Measurements from ENCODE around the gene MCTP1.

MCTP1 gene

DNA sequence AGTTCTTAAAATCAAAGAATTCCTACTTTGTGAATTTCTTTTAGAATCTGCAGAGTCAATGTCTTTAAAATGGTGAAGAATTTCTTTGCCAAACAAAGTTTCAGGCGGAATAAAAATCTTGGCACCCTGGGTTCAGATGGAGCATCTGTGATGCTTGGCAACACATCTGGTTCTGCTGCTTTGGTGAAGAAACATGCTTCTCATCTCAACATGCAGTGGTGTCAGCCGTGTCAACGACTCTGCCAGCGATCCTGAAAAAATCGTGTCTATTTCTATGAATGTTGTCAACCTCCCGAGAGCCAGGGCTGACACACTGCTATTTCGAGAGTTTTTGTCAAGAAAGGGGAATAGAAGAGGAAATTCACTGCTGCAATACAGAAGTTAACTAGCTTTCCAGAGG lies 514.9 kb downstream of the MCTP1 start:
- Histone ChIP-seq H3K9ac (ENCODE audit: low read length) (no peak overlapping the region), H3K4me1 (ENCODE audit: insufficient read depth, low read length) (no peaks in the 10 kb centered on the region), H3K27me3 (ENCODE audit: control insufficient read depth in 1 of 2, insufficient read depth in 2 of 2, low read length in 2 of 2) (no peaks in the 10 kb centered on the region), H3K27ac (ENCODE audit: low read depth, low read length) (no peak overlapping the region), H3K36me3 (ENCODE audit: insufficient read depth, low read length) (no peaks in the 10 kb centered on the region), H3K9me3 (ENCODE audit: low read length) (no peaks in the 10 kb centered on the region), H3K4me3 (ENCODE audit: low read depth in 1 of 2, low read length in 2 of 2) (no peak overlapping the region)

DNA sequence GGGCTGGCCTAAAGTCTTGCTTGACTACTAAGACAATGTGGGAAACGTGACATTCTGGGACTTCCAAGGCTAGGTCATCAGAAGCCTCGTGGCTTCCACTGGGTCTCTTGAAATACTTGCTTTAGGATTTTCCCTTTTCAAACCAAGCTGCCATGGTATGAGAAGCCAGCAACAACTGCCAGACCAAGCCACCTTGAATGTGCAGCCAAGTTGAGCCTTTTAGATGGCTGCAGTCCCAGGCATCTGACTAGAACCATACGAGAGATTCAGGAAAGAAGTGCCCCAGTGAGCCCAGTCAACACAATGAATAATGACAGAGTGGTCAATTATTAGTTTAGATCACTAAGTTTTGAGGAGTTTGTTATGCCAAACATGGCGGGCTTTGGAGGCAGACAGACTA lies 523.1 kb downstream of the MCTP1 start:
- H3K4me1 ChIP-seq (ENCODE audit: insufficient read depth, low read length), result no peaks in the 10 kb centered on the region
- no peak overlapping the region for H3K9ac ChIP-seq (ENCODE audit: low read length)
- H3K27me3 ChIP-seq (ENCODE audit: control insufficient read depth in 1 of 2, insufficient read depth in 2 of 2, low read length in 2 of 2), result no peaks in the 10 kb centered on the region
- no peak overlapping the region for H3K27ac ChIP-seq (ENCODE audit: low read depth, low read length)
- no peaks in the 10 kb centered on the region for H3K36me3 ChIP-seq (ENCODE audit: insufficient read depth, low read length)
- no peaks in the 10 kb centered on the region for H3K9me3 ChIP-seq (ENCODE audit: low read length)
- H3K4me3 ChIP-seq (ENCODE audit: low read depth in 1 of 2, low read length in 2 of 2), result no peak overlapping the region

DNA sequence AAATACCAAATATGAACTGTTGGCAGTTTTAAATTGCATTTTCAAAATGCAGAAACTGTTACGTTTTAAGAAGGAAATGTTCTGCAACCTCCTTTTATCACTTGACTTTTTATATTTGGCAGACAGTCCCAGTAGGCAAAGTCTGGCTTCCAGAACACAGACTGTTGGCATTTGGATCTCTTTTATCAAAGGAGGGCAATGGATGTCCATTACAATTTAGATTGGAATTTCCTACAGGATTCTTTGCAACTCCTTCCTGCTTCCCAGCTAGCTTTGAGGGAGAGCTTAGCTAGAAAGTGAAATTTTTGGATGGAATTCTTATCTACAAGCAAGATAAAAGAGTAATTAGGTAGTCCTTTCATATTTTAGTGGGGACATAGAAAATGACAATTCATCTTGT lies 523.8 kb downstream of the MCTP1 start:
- Histone ChIP-seq H3K27me3 (ENCODE audit: control insufficient read depth in 1 of 2, insufficient read depth in 2 of 2, low read length in 2 of 2) (no peaks in the 10 kb centered on the region), H3K9ac (ENCODE audit: low read length) (no peak overlapping the region), H3K9me3 (ENCODE audit: low read length) (no peaks in the 10 kb centered on the region), H3K36me3 (ENCODE audit: insufficient read depth, low read length) (no peaks in the 10 kb centered on the region), H3K27ac (ENCODE audit: low read depth, low read length) (no peak overlapping the region), H3K4me3 (ENCODE audit: low read depth in 1 of 2, low read length in 2 of 2) (no peak overlapping the region), H3K4me1 (ENCODE audit: insufficient read depth, low read length) (no peaks in the 10 kb centered on the region)

DNA sequence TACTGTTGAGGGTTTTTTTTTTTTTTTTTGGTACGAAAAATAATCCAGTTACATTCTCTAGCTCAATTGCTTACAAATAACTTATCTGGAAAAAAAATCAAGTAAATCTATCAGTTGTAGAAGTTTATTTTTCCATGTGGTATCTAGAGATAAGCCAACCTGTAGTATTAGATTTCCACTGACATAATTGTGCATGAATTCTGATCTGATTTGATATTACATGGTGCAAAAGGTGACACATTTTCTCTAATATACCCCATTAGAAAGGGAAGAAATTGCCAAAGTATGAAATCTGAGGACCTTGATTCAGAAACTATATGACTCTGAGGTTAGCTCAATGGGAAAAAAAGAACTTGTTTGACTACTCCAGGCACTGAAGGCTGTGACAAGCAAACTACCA lies 524.9 kb downstream of the MCTP1 start:
- H3K27me3 ChIP-seq (ENCODE audit: control insufficient read depth in 1 of 2, insufficient read depth in 2 of 2, low read length in 2 of 2), result no peaks in the 10 kb centered on the region
- no peak overlapping the region for H3K9ac ChIP-seq (ENCODE audit: low read length)
- H3K9me3 ChIP-seq (ENCODE audit: low read length), result no peaks in the 10 kb centered on the region
- no peak overlapping the region for H3K27ac ChIP-seq (ENCODE audit: low read depth, low read length)
- H3K4me3 ChIP-seq (ENCODE audit: low read depth in 1 of 2, low read length in 2 of 2), result no peak overlapping the region
- H3K36me3 ChIP-seq (ENCODE audit: insufficient read depth, low read length), result no peaks in the 10 kb centered on the region
- no peaks in the 10 kb centered on the region for H3K4me1 ChIP-seq (ENCODE audit: insufficient read depth, low read length)

DNA sequence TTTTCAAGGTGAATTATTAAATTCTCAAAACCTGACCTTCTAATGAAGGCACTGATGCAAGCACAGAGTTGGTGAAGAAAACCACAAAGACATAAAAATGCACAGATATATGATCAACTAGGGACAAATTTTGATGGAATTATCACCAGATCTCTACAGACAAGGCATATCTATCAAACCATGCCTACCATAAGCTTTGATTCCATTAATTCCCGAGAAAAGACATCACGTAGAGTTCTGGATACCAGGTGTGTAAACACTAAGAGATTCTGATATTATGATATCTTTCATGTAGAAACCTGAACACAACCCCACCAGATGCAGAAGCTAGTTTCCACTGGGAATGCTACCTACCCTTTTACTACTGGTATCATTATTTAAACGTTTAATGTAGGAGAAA lies 525.9 kb downstream of the MCTP1 start:
- Histone ChIP-seq H3K4me1 (ENCODE audit: insufficient read depth, low read length) (no peaks in the 10 kb centered on the region), H3K4me3 (ENCODE audit: low read depth in 1 of 2, low read length in 2 of 2) (no peak overlapping the region), H3K27ac (ENCODE audit: low read depth, low read length) (no peak overlapping the region), H3K9ac (ENCODE audit: low read length) (no peak overlapping the region), H3K9me3 (ENCODE audit: low read length) (no peaks in the 10 kb centered on the region), H3K36me3 (ENCODE audit: insufficient read depth, low read length) (no peaks in the 10 kb centered on the region), H3K27me3 (ENCODE audit: control insufficient read depth in 1 of 2, insufficient read depth in 2 of 2, low read length in 2 of 2) (no peaks in the 10 kb centered on the region)

DNA sequence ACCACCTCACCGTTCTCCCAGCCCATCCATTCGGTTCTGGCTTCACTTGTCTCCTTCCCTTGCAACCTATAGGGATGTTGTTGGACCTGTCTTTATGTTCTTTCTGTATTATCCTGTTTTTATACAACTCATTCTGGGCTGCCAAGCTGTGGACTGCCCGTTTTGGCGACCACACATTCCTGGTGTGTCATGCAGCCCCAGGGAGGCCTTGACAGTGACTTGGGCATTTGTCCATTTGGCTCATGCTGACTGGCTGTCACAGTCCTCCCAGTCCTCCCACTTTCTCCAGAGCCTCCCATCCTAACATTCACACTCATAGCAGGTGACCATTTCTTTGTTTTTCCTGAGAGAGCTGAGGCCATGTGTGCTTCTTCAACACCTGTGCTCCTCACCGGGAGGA lies 530.1 kb downstream of the MCTP1 start:
- no peaks in the 10 kb centered on the region for H3K27me3 ChIP-seq (ENCODE audit: control insufficient read depth in 1 of 2, insufficient read depth in 2 of 2, low read length in 2 of 2)
- H3K4me3 ChIP-seq (ENCODE audit: low read depth in 1 of 2, low read length in 2 of 2), result no peak overlapping the region

DNA sequence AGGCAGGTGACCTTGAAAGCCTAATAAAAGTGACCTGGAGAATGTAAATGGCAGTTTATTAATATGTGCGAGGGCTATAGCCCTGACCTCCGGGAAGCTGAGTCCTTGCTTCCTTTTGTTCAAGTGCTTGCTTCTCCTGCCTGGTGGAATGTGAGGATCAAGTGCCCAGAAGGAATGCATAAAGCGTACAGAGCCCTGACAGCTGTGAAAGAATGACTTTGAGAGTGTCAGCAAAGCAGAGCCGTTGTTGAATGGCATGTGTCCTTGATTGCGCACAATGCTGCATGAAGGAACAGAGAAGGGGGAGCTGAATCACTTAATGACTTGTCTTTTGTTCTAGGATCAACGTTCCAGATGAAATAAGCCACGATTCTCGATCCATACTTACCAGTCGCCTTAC lies 533.4 kb downstream of the MCTP1 start:
- Histone ChIP-seq H3K36me3 (ENCODE audit: insufficient read depth, low read length) (no peaks in the 10 kb centered on the region), H3K27ac (ENCODE audit: low read depth, low read length) (no peak overlapping the region), H3K9ac (ENCODE audit: low read length) (no peak overlapping the region), H3K27me3 (ENCODE audit: control insufficient read depth in 1 of 2, insufficient read depth in 2 of 2, low read length in 2 of 2) (no peaks in the 10 kb centered on the region), H3K4me1 (ENCODE audit: insufficient read depth, low read length) (no peaks in the 10 kb centered on the region), H3K9me3 (ENCODE audit: low read length) (no peaks in the 10 kb centered on the region), H3K4me3 (ENCODE audit: low read depth in 1 of 2, low read length in 2 of 2) (no peak overlapping the region)

More for the DNA sequence above, 530.1 kb downstream of the MCTP1 start:
- H3K9me3 ChIP-seq (ENCODE audit: low read length), result no peaks in the 10 kb centered on the region
- no peak overlapping the region for H3K9ac ChIP-seq (ENCODE audit: low read length)
- H3K27ac ChIP-seq (ENCODE audit: low read depth, low read length), result no peak overlapping the region
- H3K4me1 ChIP-seq (ENCODE audit: insufficient read depth, low read length), result no peaks in the 10 kb centered on the region
- H3K36me3 ChIP-seq (ENCODE audit: insufficient read depth, low read length), result no peaks in the 10 kb centered on the region

DNA sequence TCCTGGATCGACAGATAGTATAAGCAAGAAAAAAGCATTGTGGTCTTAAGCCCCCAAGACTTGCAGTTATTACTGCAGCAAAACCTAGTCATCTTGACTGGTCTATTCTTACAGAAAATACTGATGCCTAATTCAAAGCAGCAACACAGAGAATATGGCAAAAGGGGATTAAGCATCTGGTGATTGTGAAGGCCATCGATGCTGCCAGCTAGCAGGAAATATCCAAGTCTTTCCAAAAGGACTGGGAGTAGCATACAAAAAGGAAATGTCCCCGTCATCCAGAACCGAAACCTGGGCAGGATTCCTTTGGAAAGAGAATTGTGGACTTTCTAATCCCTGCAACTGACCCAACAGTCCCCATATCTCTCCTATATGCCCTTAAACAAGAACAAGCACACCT lies 534.2 kb downstream of the MCTP1 start:
- Histone ChIP-seq H3K9ac (ENCODE audit: low read length) (no peak overlapping the region), H3K27me3 (ENCODE audit: control insufficient read depth in 1 of 2, insufficient read depth in 2 of 2, low read length in 2 of 2) (no peaks in the 10 kb centered on the region), H3K27ac (ENCODE audit: low read depth, low read length) (no peak overlapping the region)

DNA sequence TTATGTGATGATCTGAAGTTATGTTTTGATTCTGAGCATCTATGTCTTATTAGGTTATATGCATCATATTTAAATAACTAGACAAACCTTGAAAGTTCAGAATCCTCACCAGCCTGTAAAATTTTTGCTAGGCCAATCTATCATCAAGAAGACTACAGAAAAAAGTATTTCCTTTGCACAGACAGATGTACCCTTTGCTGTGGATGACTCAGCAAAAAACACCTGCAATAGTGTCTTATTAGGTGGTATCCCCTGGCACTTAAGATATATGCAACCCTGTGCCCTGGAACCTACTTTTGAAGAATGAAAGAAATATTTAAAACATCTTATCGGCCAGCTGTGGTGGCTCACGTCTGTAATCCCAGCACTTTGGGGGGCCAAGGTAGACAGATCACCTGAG lies 535.9 kb downstream of the MCTP1 start:
- Histone ChIP-seq H3K4me1 (ENCODE audit: insufficient read depth, low read length) (no peaks in the 10 kb centered on the region), H3K9me3 (ENCODE audit: low read length) (no peaks in the 10 kb centered on the region), H3K36me3 (ENCODE audit: insufficient read depth, low read length) (no peaks in the 10 kb centered on the region), H3K27ac (ENCODE audit: low read depth, low read length) (no peak overlapping the region), H3K4me3 (ENCODE audit: low read depth in 1 of 2, low read length in 2 of 2) (no peak overlapping the region), H3K27me3 (ENCODE audit: control insufficient read depth in 1 of 2, insufficient read depth in 2 of 2, low read length in 2 of 2) (no peaks in the 10 kb centered on the region), H3K9ac (ENCODE audit: low read length) (no peak overlapping the region)

More for the DNA sequence above, 534.2 kb downstream of the MCTP1 start:
- Histone ChIP-seq H3K4me3 (ENCODE audit: low read depth in 1 of 2, low read length in 2 of 2) (no peak overlapping the region), H3K9me3 (ENCODE audit: low read length) (no peaks in the 10 kb centered on the region), H3K36me3 (ENCODE audit: insufficient read depth, low read length) (no peaks in the 10 kb centered on the region), H3K4me1 (ENCODE audit: insufficient read depth, low read length) (no peaks in the 10 kb centered on the region)

DNA sequence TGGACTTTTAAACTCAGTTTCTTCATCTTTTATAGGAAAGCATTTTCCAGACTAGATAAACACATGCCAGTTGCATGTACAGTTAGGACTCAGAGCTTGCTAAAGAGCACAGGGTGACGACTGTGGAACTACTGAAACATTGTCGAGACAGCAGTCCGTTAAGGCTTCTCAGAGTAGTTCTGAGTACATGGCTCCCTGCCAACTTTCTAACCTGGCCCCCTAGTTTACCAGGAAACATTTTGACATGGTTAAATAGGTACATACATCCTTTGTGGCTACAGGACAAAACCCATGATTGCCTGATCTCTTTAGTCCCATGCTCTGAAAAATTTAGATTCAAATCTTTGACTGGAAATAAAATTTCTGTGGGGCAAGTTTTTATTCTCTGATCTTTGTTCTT lies 536.7 kb downstream of the MCTP1 start:
- Histone ChIP-seq H3K4me3 (ENCODE audit: low read depth in 1 of 2, low read length in 2 of 2) (no peak overlapping the region), H3K9ac (ENCODE audit: low read length) (no peak overlapping the region), H3K9me3 (ENCODE audit: low read length) (no peaks in the 10 kb centered on the region), H3K36me3 (ENCODE audit: insufficient read depth, low read length) (no peaks in the 10 kb centered on the region), H3K27ac (ENCODE audit: low read depth, low read length) (no peak overlapping the region), H3K27me3 (ENCODE audit: control insufficient read depth in 1 of 2, insufficient read depth in 2 of 2, low read length in 2 of 2) (no peaks in the 10 kb centered on the region), H3K4me1 (ENCODE audit: insufficient read depth, low read length) (no peaks in the 10 kb centered on the region)

DNA sequence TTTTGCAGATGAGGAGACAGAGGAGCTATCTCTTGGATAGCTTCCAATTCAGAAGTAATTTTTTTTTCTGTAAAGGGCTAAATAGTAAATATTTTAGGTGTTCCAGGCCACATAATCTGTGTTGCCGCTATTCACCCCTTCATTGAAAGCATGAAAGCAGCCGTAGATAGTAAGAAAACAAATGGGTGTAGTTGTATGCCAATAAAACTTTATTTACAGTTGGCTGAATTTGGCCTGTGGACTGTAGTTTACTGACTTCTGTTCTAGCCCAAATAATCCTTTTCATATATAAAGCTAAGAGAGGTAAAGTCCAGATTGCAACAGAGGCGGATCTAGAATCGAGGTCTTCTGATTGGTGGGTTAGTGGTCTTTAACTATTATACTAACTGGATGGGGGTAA lies 537.5 kb downstream of the MCTP1 start:
- H3K27me3 ChIP-seq (ENCODE audit: control insufficient read depth in 1 of 2, insufficient read depth in 2 of 2, low read length in 2 of 2), result no peaks in the 10 kb centered on the region
- H3K36me3 ChIP-seq (ENCODE audit: insufficient read depth, low read length), result no peaks in the 10 kb centered on the region
- no peaks in the 10 kb centered on the region for H3K4me1 ChIP-seq (ENCODE audit: insufficient read depth, low read length)
- H3K9me3 ChIP-seq (ENCODE audit: low read length), result no peaks in the 10 kb centered on the region
- H3K27ac ChIP-seq (ENCODE audit: low read depth, low read length), result no peak overlapping the region
- no peak overlapping the region for H3K4me3 ChIP-seq (ENCODE audit: low read depth in 1 of 2, low read length in 2 of 2)
- H3K9ac ChIP-seq (ENCODE audit: low read length), result no peak overlapping the region

DNA sequence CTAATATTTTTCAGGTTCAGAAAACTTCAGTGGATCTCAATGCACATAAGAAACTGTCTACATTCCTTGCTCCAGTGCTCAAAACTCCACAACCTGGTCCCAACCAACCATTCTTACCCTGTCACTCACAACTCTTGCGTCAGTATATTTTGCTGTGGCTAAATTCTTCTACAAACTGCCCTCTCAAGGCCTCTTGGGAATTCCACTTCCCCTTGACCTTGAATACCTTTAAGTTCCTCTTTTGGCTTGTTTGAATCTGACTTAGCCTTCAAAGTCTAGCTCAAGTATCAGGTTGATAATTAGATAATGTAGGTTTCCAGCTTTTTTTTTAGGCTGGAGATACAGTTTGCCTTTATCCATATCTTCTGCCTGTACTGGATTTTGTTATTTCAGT lies 538.2 kb downstream of the MCTP1 start:
- Histone ChIP-seq H3K27ac (ENCODE audit: low read depth, low read length) (no peak overlapping the region), H3K4me3 (ENCODE audit: low read depth in 1 of 2, low read length in 2 of 2) (no peak overlapping the region), H3K9ac (ENCODE audit: low read length) (no peak overlapping the region), H3K36me3 (ENCODE audit: insufficient read depth, low read length) (no peaks in the 10 kb centered on the region), H3K4me1 (ENCODE audit: insufficient read depth, low read length) (no peaks in the 10 kb centered on the region), H3K9me3 (ENCODE audit: low read length) (no peaks in the 10 kb centered on the region), H3K27me3 (ENCODE audit: control insufficient read depth in 1 of 2, insufficient read depth in 2 of 2, low read length in 2 of 2) (no peaks in the 10 kb centered on the region)

All from muscle layer of colon (tissue), 2 donors.